ENCODE measurements around the gene SPATS2. TPM values are rescaled to one million over a fixed set of nuclear protein-coding genes. Genes with fewer than 3 reads are reported as not detected.

Gene SPATS2
- total and polyA plus RNA-seq, 2 of the 4 experiments (the other 2 are of a cell fraction), result 50.6 to 63.3 TPM

DNA sequence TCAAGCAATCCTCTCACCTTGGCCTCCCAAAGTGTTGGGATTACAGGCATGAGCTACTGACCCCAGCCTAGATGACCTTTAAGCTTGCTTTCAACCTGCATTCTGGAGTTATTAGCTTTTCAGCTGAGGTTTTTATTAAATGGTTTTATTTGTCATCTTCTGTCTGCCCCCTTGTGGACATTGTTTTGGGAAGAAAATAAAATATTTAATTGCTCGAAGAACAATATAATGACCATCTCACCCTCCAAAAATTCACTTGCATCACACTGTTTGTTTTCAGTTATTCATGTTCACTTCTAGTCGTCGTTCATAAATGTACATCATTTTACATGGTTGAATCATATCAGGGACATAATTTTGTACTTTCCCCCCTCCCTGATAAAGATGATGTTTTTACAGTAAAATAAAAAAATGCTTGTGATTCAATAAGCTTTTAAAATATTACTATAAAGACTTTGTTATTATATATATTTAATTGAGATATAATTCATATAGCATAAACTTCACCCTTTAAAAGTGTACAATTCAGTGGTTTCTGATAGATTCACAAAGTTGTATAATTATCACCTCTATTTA, 10.1 kb upstream of the SPATS2 start (continued):
- TF ChIP-seq RAD21 (IDR thresholded peaks at IDR 0.05; ENCODE audit: low read length), result peak; percentile 30

DNA sequence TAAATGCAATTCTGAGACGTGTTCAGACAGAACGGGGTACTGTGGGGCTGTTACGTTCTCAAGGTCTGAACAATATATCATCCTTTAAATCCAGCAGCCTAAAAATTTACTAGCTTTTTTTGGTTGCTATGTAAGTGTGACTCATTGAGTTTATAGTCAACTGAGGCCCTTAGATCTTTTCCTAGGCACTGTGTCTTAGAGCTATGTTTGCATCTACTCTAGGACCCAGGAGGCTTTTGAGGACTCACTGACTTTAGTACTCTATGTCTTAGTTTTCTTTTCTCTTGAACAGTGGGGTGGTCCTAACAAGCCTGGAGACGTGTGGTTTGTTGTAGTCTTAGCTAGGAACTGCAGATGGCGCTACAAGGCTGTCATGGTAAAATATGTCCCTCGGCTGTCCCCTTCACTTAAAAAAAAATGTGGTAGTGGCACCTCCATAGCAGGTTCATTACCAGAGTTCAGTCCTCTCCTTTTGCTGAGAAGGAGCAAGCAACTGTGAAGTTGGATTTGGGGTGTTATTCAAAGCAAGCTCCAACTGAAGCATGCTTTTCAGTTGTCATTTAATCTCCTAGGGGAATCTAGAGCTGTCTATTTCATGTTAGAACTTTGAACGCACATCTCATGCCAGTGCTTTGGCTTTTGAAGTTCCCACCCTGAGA, 8.7 kb upstream of the SPATS2 start:
- CTCF ChIA-PET, result interaction anchor here (0.6 to 3.8 kb wide), 25 partner anchors 9 to 223 kb away, joined by 3 to 46 read pairs (median 4); partner anchors contain the start of genes DNAJC22 and SPATS2
- POLR2A ChIA-PET (ENCODE audit: unreplicated experiment), result interaction anchor here (0.8 kb wide), 1 partner anchor 180 kb away, joined by 3 read pairs; the partner anchor contains the start of gene KCNH3

More for the DNA sequence above, 8.7 kb upstream of the SPATS2 start:
- no peak overlapping the region for H2BK120ac ChIP-seq (ENCODE audit: low read depth, low read length)
- peak overlapping the region; percentile 38; the same call in 1 of the 2 replicates for H3K9ac ChIP-seq (ENCODE audit: low read depth, low read length)
- H4K91ac ChIP-seq (ENCODE audit: insufficient read depth, low read depth, low read length), result no peak overlapping the region
- no peaks in the 10 kb centered on the region for H3K27me3 ChIP-seq (ENCODE audit: control insufficient read depth, insufficient read depth, low read length)
- ATAC-seq (ENCODE audit: low read depth) (peak; percentile 91), DNase-seq (peak; percentile 65)
- peak overlapping the region; percentile 31; the same call in 1 of the 2 replicates for H3K14ac ChIP-seq (replicated peaks; ENCODE audit: low read depth, low read length)
- H2BK20ac ChIP-seq (ENCODE audit: low read depth, low read length), result peak overlapping the region; percentile 35; the same call in 1 of the 2 replicates
- no peak overlapping the region for H3K18ac ChIP-seq (ENCODE audit: low read depth, low read length)
- in situ Hi-C loops (cut with MboI; ENCODE audit: low sequenced_read_pairs) (no loop called here), intact Hi-C loops (cut with micrococcal nuclease) (loop anchor here (1.0 kb wide), 2 partner anchors 156 to 222 kb away; no protein-coding TSS in a partner anchor), dilution Hi-C loops (cut with HindIII; ENCODE audit: low sequenced_read_pairs, unreplicated experiment) (loop anchor here (25.0 kb wide), 1 partner anchor 154 kb away; no protein-coding TSS in a partner anchor)
- H3K4ac ChIP-seq (ENCODE audit: low read depth, low read length), result no peak overlapping the region
- H3K56ac ChIP-seq (ENCODE audit: extremely low read depth, insufficient read depth, low read length), result no peak overlapping the region
- H3K4me3 ChIP-seq (ENCODE audit: insufficient read depth, low read depth, low read length), result no peak overlapping the region
- H4K20me1 ChIP-seq (ENCODE audit: insufficient read depth, low read length), result no peaks in the 10 kb centered on the region
- no peaks in the 10 kb centered on the region for H3K9me3 ChIP-seq (ENCODE audit: control insufficient read depth, insufficient read depth, low read length)
- no peak overlapping the region for H3K27ac ChIP-seq (ENCODE audit: insufficient read depth, low read length)
- H2BK5ac ChIP-seq (ENCODE audit: low read depth, low read length, poor library complexity, severe bottlenecking), result no peak overlapping the region
- no peak overlapping the region for H2AK9ac ChIP-seq (replicated peaks; ENCODE audit: low read depth, low read length, poor library complexity)
- TF ChIP-seq, protein P1, sequence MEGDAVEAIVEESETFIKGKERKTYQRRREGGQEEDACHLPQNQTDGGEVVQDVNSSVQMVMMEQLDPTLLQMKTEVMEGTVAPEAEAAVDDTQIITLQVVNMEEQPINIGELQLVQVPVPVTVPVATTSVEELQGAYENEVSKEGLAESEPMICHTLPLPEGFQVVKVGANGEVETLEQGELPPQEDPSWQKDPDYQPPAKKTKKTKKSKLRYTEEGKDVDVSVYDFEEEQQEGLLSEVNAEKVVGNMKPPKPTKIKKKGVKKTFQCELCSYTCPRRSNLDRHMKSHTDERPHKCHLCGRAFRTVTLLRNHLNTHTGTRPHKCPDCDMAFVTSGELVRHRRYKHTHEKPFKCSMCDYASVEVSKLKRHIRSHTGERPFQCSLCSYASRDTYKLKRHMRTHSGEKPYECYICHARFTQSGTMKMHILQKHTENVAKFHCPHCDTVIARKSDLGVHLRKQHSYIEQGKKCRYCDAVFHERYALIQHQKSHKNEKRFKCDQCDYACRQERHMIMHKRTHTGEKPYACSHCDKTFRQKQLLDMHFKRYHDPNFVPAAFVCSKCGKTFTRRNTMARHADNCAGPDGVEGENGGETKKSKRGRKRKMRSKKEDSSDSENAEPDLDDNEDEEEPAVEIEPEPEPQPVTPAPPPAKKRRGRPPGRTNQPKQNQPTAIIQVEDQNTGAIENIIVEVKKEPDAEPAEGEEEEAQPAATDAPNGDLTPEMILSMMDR (conservative IDR thresholded peaks at IDR 0.05; ENCODE audit: low read depth, low read length), result peak; percentile 79
- peak; percentile 75 for TF ChIP-seq SMC3 (IDR thresholded peaks at IDR 0.05; ENCODE audit: low read depth, low read length)
- no peak for TF ChIP-seq RCOR1 (IDR thresholded peaks at IDR 0.05; ENCODE audit: insufficient replicate concordance, low read length)
- peak; percentile 83 for TF ChIP-seq RAD21 (IDR thresholded peaks at IDR 0.05; ENCODE audit: low read length)
- no peak overlapping the region for H2AK5ac ChIP-seq (ENCODE audit: low read depth, low read length)
- no peaks in the 10 kb centered on the region for H3K36me3 ChIP-seq (ENCODE audit: control insufficient read depth, insufficient read depth, low read length)
- no peak overlapping the region for H4K5ac ChIP-seq (ENCODE audit: low read depth, low read length)
- H2BK15ac ChIP-seq (ENCODE audit: low read depth, low read length), result no peak overlapping the region; the same call in 2 of the 3 replicates
- H3K9me1 ChIP-seq (ENCODE audit: insufficient read depth, low read length), result no peaks in the 10 kb centered on the region
- peaks cover 2% of the 10 kb centered on the region; the same call in 1 of the 2 replicates for H3K4me1 ChIP-seq (ENCODE audit: control insufficient read depth, insufficient read depth, low read length)
- peak overlapping the region; percentile 89 for H3K4me2 ChIP-seq (ENCODE audit: low read depth, low read length)
- H3K79me1 ChIP-seq (ENCODE audit: low read depth in 1 of 2, low read length in 2 of 2), result no peaks in the 10 kb centered on the region
- no peak overlapping the region for H2AFZ ChIP-seq (replicated peaks; ENCODE audit: low read length, poor library complexity)
- H4K8ac ChIP-seq (ENCODE audit: low read depth in 2 of 2, low read length in 2 of 2), result peak overlapping the region in 1 of 2 experiments; percentile 68; a peak in 1 of 4 replicates
- no TSS peak for BruUV-seq (replicated peaks)
- H3K23ac ChIP-seq (ENCODE audit: low read depth, low read length), result no peak overlapping the region
- no CpG with 5 or more reads among the region's 7 CpGs for WGBS, 2 experiments (ENCODE audit: extremely low coverage in 2 of 2, insufficient read length in 1 of 2)

Data from IMR-90 (cell line).